Measurements from ENCODE around the gene FZD8. TPM values are rescaled to one million over a fixed set of nuclear protein-coding genes. Genes with fewer than 3 reads are reported as not detected.
A peak's percentile ranks its signal among the peaks of the same experiment; 100 is the strongest.

FZD8 gene
- total and polyA plus RNA-seq, 2 experiments from 2014 or later, result 0.47 to 8.7 TPM

DNA sequence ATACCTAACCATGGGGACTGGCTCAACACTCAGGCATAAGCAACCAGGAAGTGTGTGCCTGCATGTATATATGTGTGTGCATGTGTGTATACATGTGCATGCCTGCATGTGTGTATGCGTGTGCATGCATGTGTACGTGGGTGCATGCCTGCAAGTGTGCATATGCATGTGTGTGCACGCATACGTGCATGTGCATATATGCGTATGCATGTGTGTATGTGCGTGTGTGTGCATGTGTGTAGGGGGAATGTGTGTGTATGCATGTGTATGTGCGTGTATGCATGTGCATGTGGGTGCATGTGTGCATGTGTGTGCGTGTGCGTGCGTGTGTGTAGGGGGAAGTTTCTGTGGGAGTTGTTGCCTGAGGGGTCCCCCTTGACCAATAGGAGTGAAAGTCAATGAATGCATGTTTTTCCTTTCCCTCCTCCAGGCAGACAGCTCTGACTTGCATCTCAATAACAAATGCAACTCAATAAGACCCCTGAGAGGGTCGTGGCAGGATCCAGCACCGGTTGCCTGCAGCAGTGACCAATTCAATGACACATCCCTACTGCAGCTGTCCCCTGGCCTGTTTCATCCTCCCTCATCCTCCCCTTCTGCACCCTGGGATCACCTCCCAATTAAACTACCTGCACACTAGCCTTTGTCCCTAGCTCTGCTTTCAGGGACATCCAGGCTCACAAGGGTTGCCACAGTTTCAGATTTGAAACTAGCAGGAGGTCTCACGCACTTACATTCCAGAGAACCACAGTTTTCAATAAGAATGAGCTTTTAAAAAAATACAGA lies 27.0 kb upstream of the FZD8 start:
- Histone ChIP-seq H3K4me2 (peak overlapping the region; percentile 36; the same call in 1 of the 2 replicates), H3K4me3 (no peak overlapping the region), H3K27ac (ENCODE audit: low read depth) (no peak overlapping the region), H3K4me1 (ENCODE audit: insufficient read depth) (peaks cover 13% of the 10 kb centered on the region), H4K20me1 (replicated peaks; ENCODE audit: insufficient read depth) (no peaks in the 10 kb centered on the region), H3F3A (replicated peaks; ENCODE audit: low read depth) (peaks cover 6% of the 10 kb centered on the region), H3K27me3 (ENCODE audit: insufficient read depth) (no peaks in the 10 kb centered on the region), H3K79me2 (replicated peaks; ENCODE audit: insufficient read depth) (no peaks in the 10 kb centered on the region), H3K36me3 (ENCODE audit: insufficient read depth) (no peaks in the 10 kb centered on the region), H2AFZ (no peak overlapping the region), H3K9me2 (ENCODE audit: insufficient read depth) (0 out of 2 replicates have a peak, but pooled peaks cover 3% of the 10 kb centered on the region)
- peaks cover 15% of the 10 kb centered on the region for H3K9me3 Mint-ChIP-seq
- peak overlapping the region; percentile 64 for H3K27ac Mint-ChIP-seq
- H3K4me3 Mint-ChIP-seq, result no peak overlapping the region
- DNase-seq (ENCODE audit: low spot score), result peak; percentile 56
- TF ChIP-seq POLR2AphosphoS5 (IDR thresholded peaks at IDR 0.05; ENCODE audit: low read depth) (no peak), NANOG (IDR thresholded peaks at IDR 0.05; ENCODE audit: borderline replicate concordance) (no peak), JUNB (IDR thresholded peaks at IDR 0.05; ENCODE audit: unreplicated experiment) (no peak), ZNF114 (CRISPR knock-in tag; IDR thresholded peaks at IDR 0.05) (no peak), EZH2 (IDR thresholded peaks at IDR 0.05; ENCODE audit: low read depth, unreplicated experiment) (no peak), CREB1 (CRISPR knock-in tag; IDR thresholded peaks at IDR 0.05; ENCODE audit: low read depth) (no peak), EZH2phosphoT487 (IDR thresholded peaks at IDR 0.05; ENCODE audit: unreplicated experiment) (no peak), STAT1 (IDR thresholded peaks at IDR 0.05; ENCODE audit: unreplicated experiment) (no peak), ZNF331 (CRISPR knock-in tag; IDR thresholded peaks at IDR 0.05; ENCODE audit: low read depth) (no peak)
- TF ChIP-seq, protein P1, sequence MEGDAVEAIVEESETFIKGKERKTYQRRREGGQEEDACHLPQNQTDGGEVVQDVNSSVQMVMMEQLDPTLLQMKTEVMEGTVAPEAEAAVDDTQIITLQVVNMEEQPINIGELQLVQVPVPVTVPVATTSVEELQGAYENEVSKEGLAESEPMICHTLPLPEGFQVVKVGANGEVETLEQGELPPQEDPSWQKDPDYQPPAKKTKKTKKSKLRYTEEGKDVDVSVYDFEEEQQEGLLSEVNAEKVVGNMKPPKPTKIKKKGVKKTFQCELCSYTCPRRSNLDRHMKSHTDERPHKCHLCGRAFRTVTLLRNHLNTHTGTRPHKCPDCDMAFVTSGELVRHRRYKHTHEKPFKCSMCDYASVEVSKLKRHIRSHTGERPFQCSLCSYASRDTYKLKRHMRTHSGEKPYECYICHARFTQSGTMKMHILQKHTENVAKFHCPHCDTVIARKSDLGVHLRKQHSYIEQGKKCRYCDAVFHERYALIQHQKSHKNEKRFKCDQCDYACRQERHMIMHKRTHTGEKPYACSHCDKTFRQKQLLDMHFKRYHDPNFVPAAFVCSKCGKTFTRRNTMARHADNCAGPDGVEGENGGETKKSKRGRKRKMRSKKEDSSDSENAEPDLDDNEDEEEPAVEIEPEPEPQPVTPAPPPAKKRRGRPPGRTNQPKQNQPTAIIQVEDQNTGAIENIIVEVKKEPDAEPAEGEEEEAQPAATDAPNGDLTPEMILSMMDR (conservative IDR thresholded peaks at IDR 0.05; ENCODE audit: low read depth in 2 of 2), result no peak
- TF ChIP-seq, protein P2, sequence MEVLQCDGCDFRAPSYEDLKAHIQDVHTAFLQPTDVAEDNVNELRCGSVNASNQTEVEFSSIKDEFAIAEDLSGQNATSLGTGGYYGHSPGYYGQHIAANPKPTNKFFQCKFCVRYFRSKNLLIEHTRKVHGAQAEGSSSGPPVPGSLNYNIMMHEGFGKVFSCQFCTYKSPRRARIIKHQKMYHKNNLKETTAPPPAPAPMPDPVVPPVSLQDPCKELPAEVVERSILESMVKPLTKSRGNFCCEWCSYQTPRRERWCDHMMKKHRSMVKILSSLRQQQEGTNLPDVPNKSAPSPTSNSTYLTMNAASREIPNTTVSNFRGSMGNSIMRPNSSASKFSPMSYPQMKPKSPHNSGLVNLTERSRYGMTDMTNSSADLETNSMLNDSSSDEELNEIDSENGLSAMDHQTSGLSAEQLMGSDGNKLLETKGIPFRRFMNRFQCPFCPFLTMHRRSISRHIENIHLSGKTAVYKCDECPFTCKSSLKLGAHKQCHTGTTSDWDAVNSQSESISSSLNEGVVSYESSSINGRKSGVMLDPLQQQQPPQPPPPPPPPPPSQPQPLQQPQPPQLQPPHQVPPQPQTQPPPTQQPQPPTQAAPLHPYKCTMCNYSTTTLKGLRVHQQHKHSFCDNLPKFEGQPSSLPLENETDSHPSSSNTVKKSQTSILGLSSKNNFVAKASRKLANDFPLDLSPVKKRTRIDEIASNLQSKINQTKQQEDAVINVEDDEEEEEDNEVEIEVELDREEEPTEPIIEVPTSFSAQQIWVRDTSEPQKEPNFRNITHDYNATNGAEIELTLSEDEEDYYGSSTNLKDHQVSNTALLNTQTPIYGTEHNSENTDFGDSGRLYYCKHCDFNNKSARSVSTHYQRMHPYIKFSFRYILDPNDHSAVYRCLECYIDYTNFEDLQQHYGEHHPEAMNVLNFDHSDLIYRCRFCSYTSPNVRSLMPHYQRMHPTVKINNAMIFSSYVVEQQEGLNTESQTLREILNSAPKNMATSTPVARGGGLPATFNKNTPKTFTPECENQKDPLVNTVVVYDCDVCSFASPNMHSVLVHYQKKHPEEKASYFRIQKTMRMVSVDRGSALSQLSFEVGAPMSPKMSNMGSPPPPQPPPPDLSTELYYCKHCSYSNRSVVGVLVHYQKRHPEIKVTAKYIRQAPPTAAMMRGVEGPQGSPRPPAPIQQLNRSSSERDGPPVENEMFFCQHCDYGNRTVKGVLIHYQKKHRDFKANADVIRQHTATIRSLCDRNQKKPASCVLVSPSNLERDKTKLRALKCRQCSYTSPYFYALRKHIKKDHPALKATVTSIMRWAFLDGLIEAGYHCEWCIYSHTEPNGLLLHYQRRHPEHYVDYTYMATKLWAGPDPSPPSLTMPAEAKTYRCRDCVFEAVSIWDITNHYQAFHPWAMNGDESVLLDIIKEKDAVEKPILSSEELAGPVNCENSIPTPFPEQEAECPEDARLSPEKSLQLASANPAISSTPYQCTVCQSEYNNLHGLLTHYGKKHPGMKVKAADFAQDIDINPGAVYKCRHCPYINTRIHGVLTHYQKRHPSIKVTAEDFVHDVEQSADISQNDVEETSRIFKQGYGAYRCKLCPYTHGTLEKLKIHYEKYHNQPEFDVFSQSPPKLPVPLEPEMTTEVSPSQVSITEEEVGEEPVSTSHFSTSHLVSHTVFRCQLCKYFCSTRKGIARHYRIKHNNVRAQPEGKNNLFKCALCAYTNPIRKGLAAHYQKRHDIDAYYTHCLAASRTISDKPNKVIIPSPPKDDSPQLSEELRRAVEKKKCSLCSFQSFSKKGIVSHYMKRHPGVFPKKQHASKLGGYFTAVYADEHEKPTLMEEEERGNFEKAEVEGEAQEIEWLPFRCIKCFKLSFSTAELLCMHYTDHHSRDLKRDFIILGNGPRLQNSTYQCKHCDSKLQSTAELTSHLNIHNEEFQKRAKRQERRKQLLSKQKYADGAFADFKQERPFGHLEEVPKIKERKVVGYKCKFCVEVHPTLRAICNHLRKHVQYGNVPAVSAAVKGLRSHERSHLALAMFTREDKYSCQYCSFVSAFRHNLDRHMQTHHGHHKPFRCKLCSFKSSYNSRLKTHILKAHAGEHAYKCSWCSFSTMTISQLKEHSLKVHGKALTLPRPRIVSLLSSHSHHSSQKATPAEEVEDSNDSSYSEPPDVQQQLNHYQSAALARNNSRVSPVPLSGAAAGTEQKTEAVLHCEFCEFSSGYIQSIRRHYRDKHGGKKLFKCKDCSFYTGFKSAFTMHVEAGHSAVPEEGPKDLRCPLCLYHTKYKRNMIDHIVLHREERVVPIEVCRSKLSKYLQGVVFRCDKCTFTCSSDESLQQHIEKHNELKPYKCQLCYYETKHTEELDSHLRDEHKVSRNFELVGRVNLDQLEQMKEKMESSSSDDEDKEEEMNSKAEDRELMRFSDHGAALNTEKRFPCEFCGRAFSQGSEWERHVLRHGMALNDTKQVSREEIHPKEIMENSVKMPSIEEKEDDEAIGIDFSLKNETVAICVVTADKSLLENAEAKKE (CRISPR knock-in tag; IDR thresholded peaks at IDR 0.05), result no peak
- TF ChIP-seq, protein P3, sequence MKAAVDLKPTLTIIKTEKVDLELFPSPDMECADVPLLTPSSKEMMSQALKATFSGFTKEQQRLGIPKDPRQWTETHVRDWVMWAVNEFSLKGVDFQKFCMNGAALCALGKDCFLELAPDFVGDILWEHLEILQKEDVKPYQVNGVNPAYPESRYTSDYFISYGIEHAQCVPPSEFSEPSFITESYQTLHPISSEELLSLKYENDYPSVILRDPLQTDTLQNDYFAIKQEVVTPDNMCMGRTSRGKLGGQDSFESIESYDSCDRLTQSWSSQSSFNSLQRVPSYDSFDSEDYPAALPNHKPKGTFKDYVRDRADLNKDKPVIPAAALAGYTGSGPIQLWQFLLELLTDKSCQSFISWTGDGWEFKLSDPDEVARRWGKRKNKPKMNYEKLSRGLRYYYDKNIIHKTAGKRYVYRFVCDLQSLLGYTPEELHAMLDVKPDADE (IDR thresholded peaks at IDR 0.05), result no peak
- TF ChIP-seq, protein P4, sequence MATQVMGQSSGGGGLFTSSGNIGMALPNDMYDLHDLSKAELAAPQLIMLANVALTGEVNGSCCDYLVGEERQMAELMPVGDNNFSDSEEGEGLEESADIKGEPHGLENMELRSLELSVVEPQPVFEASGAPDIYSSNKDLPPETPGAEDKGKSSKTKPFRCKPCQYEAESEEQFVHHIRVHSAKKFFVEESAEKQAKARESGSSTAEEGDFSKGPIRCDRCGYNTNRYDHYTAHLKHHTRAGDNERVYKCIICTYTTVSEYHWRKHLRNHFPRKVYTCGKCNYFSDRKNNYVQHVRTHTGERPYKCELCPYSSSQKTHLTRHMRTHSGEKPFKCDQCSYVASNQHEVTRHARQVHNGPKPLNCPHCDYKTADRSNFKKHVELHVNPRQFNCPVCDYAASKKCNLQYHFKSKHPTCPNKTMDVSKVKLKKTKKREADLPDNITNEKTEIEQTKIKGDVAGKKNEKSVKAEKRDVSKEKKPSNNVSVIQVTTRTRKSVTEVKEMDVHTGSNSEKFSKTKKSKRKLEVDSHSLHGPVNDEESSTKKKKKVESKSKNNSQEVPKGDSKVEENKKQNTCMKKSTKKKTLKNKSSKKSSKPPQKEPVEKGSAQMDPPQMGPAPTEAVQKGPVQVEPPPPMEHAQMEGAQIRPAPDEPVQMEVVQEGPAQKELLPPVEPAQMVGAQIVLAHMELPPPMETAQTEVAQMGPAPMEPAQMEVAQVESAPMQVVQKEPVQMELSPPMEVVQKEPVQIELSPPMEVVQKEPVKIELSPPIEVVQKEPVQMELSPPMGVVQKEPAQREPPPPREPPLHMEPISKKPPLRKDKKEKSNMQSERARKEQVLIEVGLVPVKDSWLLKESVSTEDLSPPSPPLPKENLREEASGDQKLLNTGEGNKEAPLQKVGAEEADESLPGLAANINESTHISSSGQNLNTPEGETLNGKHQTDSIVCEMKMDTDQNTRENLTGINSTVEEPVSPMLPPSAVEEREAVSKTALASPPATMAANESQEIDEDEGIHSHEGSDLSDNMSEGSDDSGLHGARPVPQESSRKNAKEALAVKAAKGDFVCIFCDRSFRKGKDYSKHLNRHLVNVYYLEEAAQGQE (IDR thresholded peaks at IDR 0.05; ENCODE audit: unreplicated experiment), result no peak
- peak; percentile 88 for ATAC-seq
- peaks cover 16% of the 10 kb centered on the region for H3K36me3 Mint-ChIP-seq (ENCODE audit: low read depth)
- peaks cover 2% of the 10 kb centered on the region for H3K27me3 Mint-ChIP-seq (ENCODE audit: insufficient read depth, low read depth, poor library complexity)
- H3K4me1 Mint-ChIP-seq, result peaks cover 34% of the 10 kb centered on the region

All from GM23338 (cell line).